NCI-H2107 treated with DMSO at 0.1 percent for 48 hours (cell line): Measurements from ENCODE around the gene ITGB4.

Experiments
- DNase-seq: peaks from one replicate; lab custom pipeline; 2025; ENCODE audit not compliant: unreplicated experiment; lab: John Stamatoyannopoulos, UW

Gene ITGB4

GRCh38 chr17:75785016-75785890, 64.0 kb downstream of the ITGB4 start:
- peak; percentile 84 for DNase-seq

- DNase-seq: no peak
Measured at GRCh38 chr17:75791254-75791653, 70.0 kb downstream of the ITGB4 start.

- DNase-seq: no peak
Measured at GRCh38 chr17:75793460-75793859, 72.2 kb downstream of the ITGB4 start.

- no peak for DNase-seq
Measured at GRCh38 chr17:75795820-75796607, 74.8 kb downstream of the ITGB4 start.

- no peak for DNase-seq
Measured at GRCh38 chr17:75799402-75799801, 78.1 kb downstream of the ITGB4 start.

- DNase-seq: no peak
Measured at GRCh38 chr17:75803883-75804282, 82.6 kb downstream of the ITGB4 start.

- DNase-seq: no peak
Measured at GRCh38 chr17:75806822-75807500, 85.7 kb downstream of the ITGB4 start.
